ENCODE measurements around the gene TIMM13. TPM values are rescaled to one million over a fixed set of nuclear protein-coding genes. Genes with fewer than 3 reads are reported as not detected.

The TIMM13 gene
- total RNA-seq, 2 donors from 2014 or later = 52.0 to 52.3 TPM

DNA sequence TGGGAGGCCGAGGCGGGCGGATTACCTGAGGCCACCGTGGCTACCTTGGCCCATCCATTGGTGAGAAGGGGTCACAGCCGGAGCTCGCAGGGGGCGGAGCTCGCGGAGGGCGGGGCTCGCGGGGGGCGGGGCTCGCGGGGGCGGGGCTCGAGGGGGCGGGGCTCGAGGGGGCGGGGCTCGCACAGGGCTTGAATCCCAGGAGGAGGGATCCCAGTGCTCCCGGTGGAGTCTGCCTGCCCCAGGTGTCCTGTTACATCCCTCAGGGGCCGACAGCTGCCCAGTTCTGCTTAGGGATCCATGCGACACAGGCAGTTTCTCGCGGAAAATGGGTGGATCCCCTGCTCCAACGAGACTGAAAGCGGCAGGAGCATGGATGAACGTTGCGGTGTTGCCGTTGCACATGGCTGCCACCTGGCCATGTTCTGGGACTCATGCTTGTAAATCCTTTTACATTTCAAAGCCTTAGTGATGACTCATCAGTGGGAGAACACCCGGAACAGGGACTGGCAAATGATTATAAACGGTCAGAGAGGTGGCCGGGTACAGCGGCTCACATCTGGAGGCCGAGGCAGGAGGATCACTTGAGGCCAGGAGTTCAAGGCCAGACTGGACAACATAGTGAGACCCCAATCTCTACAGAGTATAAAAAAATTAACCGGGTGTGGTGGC lies 42.2 kb downstream of the TIMM13 start:
- H3K9me3 ChIP-seq = no peaks in the 10 kb centered on the region
- H3K36me3 ChIP-seq = no peaks in the 10 kb centered on the region
- peak; percentile 70 for DNase-seq (ENCODE audit: low spot score)
- TF ChIP-seq, protein P1, sequence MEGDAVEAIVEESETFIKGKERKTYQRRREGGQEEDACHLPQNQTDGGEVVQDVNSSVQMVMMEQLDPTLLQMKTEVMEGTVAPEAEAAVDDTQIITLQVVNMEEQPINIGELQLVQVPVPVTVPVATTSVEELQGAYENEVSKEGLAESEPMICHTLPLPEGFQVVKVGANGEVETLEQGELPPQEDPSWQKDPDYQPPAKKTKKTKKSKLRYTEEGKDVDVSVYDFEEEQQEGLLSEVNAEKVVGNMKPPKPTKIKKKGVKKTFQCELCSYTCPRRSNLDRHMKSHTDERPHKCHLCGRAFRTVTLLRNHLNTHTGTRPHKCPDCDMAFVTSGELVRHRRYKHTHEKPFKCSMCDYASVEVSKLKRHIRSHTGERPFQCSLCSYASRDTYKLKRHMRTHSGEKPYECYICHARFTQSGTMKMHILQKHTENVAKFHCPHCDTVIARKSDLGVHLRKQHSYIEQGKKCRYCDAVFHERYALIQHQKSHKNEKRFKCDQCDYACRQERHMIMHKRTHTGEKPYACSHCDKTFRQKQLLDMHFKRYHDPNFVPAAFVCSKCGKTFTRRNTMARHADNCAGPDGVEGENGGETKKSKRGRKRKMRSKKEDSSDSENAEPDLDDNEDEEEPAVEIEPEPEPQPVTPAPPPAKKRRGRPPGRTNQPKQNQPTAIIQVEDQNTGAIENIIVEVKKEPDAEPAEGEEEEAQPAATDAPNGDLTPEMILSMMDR (IDR thresholded peaks at IDR 0.05) = peak in 1 of 4 experiments; percentile 24
- TF ChIP-seq POLR2AphosphoS5 (IDR thresholded peaks at IDR 0.05) (peak; percentile 67), POLR2A (IDR thresholded peaks at IDR 0.05) (peak; percentile 16)
- no peaks in the 10 kb centered on the region for H3K27me3 ChIP-seq (replicated peaks; ENCODE audit: insufficient read depth)
- intact Hi-C loops (cut with DNase I) = loop anchor here (5.0 kb wide), 1 partner anchor 108 kb away; no protein-coding TSS in a partner anchor
- H3K4me1 ChIP-seq (replicated peaks) = no peaks in the 10 kb centered on the region
- WGBS = 14% methylated on average over 31 of the region's 37 CpGs
- H3K27ac ChIP-seq = no peak overlapping the region
- H3K4me3 ChIP-seq = peak overlapping the region in 1 of 2 donors; percentile 15

DNA sequence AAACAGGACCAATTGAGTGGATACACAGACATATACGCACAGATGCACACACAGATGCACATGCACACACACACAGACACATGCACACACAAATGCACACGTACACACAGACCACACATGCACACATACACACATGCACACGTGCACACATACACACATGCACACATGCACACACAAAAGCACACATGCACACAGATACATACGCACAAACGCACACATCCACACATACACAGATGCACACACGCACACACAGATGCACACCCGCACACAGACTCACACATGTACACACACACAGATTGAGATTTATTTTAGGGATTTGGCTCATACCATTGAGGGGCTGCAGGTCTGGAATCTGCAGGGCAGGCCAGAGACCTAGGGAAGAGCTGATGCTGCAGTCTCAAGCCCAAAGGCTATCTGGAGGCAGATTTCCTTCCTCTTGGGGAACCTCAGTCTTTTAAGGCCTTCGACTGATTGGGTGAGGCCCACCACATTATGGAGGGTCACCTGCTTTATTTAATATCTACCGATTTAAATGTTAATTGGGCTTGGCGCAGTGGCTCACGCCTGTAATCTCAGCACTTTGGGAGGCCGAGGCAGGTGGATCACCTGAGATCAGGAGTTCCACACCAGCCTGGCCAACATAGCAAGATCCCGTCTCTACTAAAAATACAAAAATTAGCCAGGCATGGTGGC lies 44.7 kb downstream of the TIMM13 start:
- Histone ChIP-seq H3K36me3 (no peaks in the 10 kb centered on the region), H3K27me3 (replicated peaks; ENCODE audit: insufficient read depth) (no peaks in the 10 kb centered on the region), H3K27ac (no peak overlapping the region), H3K4me3 (no peak overlapping the region), H3K9me3 (no peaks in the 10 kb centered on the region), H3K4me1 (replicated peaks) (no peaks in the 10 kb centered on the region)
- TF ChIP-seq, protein P1 (IDR thresholded peaks at IDR 0.05) = no peak
- TF ChIP-seq POLR2A (IDR thresholded peaks at IDR 0.05) = no peak
- TF ChIP-seq POLR2AphosphoS5 (IDR thresholded peaks at IDR 0.05) = no peak
- DNase-seq (ENCODE audit: low spot score) = no peak
- intact Hi-C loops (cut with DNase I) = no loop called here
- 92% methylated on average over 13 of the region's 13 CpGs for WGBS

DNA sequence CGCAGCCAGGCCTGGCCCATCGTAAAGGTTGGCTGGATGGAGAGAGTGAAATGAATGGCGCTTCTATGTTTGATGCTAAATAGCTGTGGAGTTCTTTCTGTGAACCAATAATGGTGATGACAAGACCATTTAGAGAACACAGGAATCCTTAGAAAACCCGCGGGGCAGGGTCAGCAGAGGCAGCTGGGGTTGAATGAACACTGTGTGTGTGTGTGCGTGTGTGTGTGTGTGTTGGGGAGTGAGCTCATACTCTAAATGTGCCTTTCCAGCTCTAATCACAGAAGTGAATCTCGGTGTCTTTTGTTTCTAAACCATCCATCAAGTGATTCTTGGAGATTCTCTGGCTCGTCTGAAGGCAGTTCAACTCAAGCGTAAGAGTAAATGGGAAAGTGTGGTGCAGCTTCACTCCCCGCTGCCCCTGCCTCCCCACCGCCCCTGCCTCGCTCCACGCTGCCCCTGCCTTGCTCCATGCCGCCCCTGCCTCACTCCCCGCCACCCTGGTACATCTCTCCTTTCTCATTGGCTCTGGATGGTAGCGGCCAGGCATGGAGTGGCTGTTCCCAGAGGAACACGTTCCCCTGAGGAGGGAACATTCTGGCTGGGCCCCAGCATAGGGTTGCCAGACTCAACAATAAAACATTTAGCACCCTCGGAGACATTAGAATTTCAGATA lies 46.1 kb downstream of the TIMM13 start:
- Histone ChIP-seq H3K27me3 (replicated peaks; ENCODE audit: insufficient read depth) (no peaks in the 10 kb centered on the region), H3K4me3 (no peak overlapping the region), H3K27ac (no peak overlapping the region), H3K9me3 (no peaks in the 10 kb centered on the region), H3K4me1 (replicated peaks) (no peaks in the 10 kb centered on the region), H3K36me3 (no peaks in the 10 kb centered on the region)
- no peak for DNase-seq (ENCODE audit: low spot score)
- 29% methylated on average over 18 of the region's 18 CpGs for WGBS
- TF ChIP-seq POLR2A (IDR thresholded peaks at IDR 0.05) (no peak), POLR2AphosphoS5 (IDR thresholded peaks at IDR 0.05) (no peak)
- TF ChIP-seq, protein P1 (IDR thresholded peaks at IDR 0.05) = no peak
- intact Hi-C loops (cut with DNase I) = no loop called here

DNA sequence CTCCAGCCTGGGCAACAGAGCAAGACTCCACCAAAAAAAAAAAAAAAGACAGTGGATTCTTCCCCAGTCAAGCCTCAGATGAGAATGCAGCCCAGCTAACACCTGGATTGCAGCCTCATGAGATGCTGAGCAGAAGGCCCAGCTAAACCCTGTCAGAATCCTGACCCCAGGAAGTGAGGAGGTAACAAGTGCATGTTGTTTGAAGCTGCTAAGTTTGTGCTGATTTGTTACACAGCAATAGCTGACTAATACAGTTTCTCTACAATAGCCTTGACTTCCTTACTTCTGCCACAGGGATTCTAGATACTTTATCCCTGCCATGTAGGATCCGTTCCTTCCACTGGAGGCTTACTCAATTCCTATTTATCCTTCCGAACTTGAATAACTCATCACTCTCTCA lies 46.8 kb downstream of the TIMM13 start:
- DNase-seq (ENCODE audit: low spot score) = no peak
- 87% methylated on average over 2 of the region's 2 CpGs for WGBS
- H3K27ac ChIP-seq = no peak overlapping the region
- no peaks in the 10 kb centered on the region for H3K9me3 ChIP-seq
- no peak overlapping the region for H3K4me3 ChIP-seq
- intact Hi-C loops (cut with DNase I) = no loop called here
- no peaks in the 10 kb centered on the region for H3K36me3 ChIP-seq
- no peaks in the 10 kb centered on the region for H3K4me1 ChIP-seq (replicated peaks)
- H3K27me3 ChIP-seq (replicated peaks; ENCODE audit: insufficient read depth) = no peaks in the 10 kb centered on the region
- TF ChIP-seq POLR2A (IDR thresholded peaks at IDR 0.05) (no peak), POLR2AphosphoS5 (IDR thresholded peaks at IDR 0.05) (no peak)
- TF ChIP-seq, protein P1 (IDR thresholded peaks at IDR 0.05) = no peak
